HPDE6-E6E7 (cell line): ENCODE results near the gene SNX2.
A peak's percentile ranks its signal among the peaks of the same experiment; 100 is the strongest.
"Not testable (repeated sequence)": the region's sequence is repeated elsewhere in the genome, so short reads cannot be mapped to it uniquely, and the experiment has no call there.

Source experiments
- DNase-seq: peaks from one replicate; pipeline ENCODE4 v3.0.0; 2011; ENCODE audit warnings: missing footprints; ENCODE audit errors: extremely low spot score

Gene SNX2

GRCh38 chr5:122774861-122775549 lies at the start of gene SNX2:
Gene SNX2, plus strand, starts transcription at chr5:122775080. Its CDS starts 24 bp downstream, at chr5:122775104.
- peak; percentile 72 for DNase-seq

GRCh38 chr5:122727112-122727541 lies 47.8 kb upstream of the SNX2 start:
- DNase-seq: peak; percentile 72

GRCh38 chr5:122730037-122730436 lies 44.8 kb upstream of the SNX2 start:
- no peak for DNase-seq

GRCh38 chr5:122730456-122730855 lies 44.4 kb upstream of the SNX2 start:
- DNase-seq: no peak

GRCh38 chr5:122736086-122736845 lies 38.6 kb upstream of the SNX2 start:
- no peak for DNase-seq

- DNase-seq: no peak
Observed at GRCh38 chr5:122738088-122738487, 36.8 kb upstream of the SNX2 start.

GRCh38 chr5:122741681-122742080 lies 33.2 kb upstream of the SNX2 start:
- no peak for DNase-seq

GRCh38 chr5:122743261-122743660 lies 31.6 kb upstream of the SNX2 start:
- no peak for DNase-seq

GRCh38 chr5:122745597-122745996 lies 29.3 kb upstream of the SNX2 start:
- no peak for DNase-seq

- DNase-seq: no peak
Observed at GRCh38 chr5:122749886-122750285, 25.0 kb upstream of the SNX2 start.

GRCh38 chr5:122751293-122751782 lies 23.5 kb upstream of the SNX2 start:
- peak; percentile 29 for DNase-seq

GRCh38 chr5:122753500-122753899 lies 21.4 kb upstream of the SNX2 start:
- no peak for DNase-seq

GRCh38 chr5:122755783-122756182 lies 19.1 kb upstream of the SNX2 start:
- DNase-seq: no peak

GRCh38 chr5:122756264-122756911 lies 18.5 kb upstream of the SNX2 start:
- DNase-seq: peak; percentile 27

GRCh38 chr5:122757285-122757684 lies 17.6 kb upstream of the SNX2 start:
- no peak for DNase-seq

GRCh38 chr5:122759241-122760070 lies 15.4 kb upstream of the SNX2 start:
- no peak for DNase-seq

- no peak for DNase-seq
Observed at GRCh38 chr5:122760236-122760635, 14.6 kb upstream of the SNX2 start.

GRCh38 chr5:122761115-122761514 lies 13.8 kb upstream of the SNX2 start:
- no peak for DNase-seq

- DNase-seq: not testable (repeated sequence)
Observed at GRCh38 chr5:122761896-122762295, 13.0 kb upstream of the SNX2 start.

GRCh38 chr5:122766130-122766529 lies 8.8 kb upstream of the SNX2 start:
- DNase-seq: no peak

- DNase-seq: no peak
Observed at GRCh38 chr5:122770477-122770876, 4.4 kb upstream of the SNX2 start.

- no peak for DNase-seq
Observed at GRCh38 chr5:122772446-122772845, 2.4 kb upstream of the SNX2 start.
